ENCODE results near the gene DHRS4.

The DHRS4 gene

DNA sequence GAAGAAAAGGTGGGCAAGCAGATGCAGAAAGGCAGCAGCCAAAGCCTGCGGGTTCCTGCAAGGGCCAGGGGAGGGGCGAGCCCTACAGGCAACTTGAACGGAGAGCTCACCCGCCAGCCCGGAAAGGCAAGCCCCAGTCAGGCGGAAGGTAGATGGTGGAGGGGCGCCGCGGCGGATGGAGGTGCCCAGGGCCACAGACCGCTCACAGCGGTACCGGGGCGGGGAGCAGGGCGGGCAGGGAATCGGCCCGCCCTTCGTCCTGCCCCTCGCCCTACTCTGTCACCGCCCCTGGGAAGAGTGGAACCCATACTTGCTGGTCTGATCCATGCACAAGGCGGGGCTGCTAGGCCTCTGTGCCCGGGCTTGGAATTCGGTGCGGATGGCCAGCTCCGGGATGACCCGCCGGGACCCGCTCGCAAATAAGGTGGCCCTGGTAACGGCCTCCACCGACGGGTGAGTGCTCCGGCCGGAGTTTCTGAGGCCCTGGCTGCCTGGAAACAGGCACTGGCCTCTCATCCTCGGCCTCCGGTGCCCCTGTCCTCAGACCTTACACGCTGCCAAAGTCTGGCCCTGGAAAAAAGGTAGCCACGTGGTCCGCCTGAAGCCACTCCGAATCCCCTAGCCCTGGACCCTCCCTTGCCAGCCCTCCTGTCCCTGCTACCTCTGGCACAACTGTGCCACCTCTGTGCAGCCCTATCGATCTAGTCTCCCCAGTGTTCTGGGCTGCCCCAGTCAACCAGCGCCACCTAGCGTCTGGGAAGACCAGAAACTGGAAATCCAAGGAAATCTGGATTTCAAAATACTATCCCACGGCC is at the start of gene DHRS4:
DHRS4 (plus strand) TSS at position 307 of the 815 bp plus-strand sequence; CDS start at position 326, 19 bp downstream.
- DNase-seq (ENCODE audit: low spot score in 2 of 2) (peak; percentile 63 to 69), ATAC-seq (replicated peaks; ENCODE audit: extremely low read depth, poor library complexity, severe bottlenecking) (peak; percentile 94)
- Mint-ChIP-seq H3K36me3 (ENCODE audit: insufficient read depth) (peaks cover 8% of the 10 kb centered on the region), H3K4me1 (peaks cover 30% of the 10 kb centered on the region), H3K4me3 (peak within 1 kb of the TSS; percentile 96), H3K9me3 (no peaks in the 10 kb centered on the region), H3K27me3 (no peaks in the 10 kb centered on the region), H3K27ac (ENCODE audit: low read depth) (peak within 1 kb of the TSS; percentile 91)

DNA sequence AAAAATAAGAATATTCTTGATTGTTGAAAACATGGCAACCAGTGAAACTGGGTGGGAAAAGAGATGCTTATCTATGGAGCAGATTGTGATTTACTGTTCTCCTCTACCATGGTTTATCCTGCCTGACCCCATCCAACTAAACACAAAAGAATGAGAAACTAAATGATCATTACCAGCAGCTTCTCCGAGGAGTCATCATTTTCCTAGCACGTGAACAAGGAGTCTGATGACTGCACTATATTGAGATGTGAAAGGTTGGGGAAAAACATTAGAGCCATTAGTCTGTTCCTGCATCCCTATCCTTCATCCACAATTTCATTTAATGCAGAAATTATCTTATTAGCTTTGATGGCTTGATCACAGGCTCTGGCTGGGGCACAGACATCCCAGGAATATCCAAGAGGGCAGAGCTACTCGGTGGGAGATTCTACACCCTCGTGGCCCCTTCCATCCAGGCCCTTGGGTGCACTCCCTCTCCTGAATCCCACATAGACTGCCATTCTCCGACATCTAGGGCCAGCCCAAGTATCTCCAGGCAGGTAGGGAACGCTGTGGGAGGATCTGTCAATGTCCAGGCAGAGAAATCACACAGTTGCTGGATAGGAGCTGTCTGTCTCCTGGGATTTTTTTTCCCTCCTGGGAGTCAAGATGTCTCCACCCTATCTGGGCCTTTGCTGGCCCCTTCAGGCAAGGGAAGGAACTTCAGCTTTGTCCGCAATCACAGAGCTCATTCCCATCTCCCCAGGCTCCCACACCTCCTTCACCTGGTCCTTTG is 43.3 kb upstream of the DHRS4 start:
- no peaks in the 10 kb centered on the region for H3K36me3 Mint-ChIP-seq (ENCODE audit: insufficient read depth)
- no peaks in the 10 kb centered on the region for H3K9me3 Mint-ChIP-seq
- H3K4me1 Mint-ChIP-seq = no peaks in the 10 kb centered on the region
- ATAC-seq (replicated peaks; ENCODE audit: extremely low read depth, poor library complexity, severe bottlenecking) (no peak), DNase-seq (ENCODE audit: low spot score in 2 of 2) (no peak)
- peaks cover 61% of the 10 kb centered on the region for H3K27me3 Mint-ChIP-seq
- H3K27ac Mint-ChIP-seq (ENCODE audit: low read depth) = no peak overlapping the region
- H3K4me3 Mint-ChIP-seq = no peak overlapping the region

DNA sequence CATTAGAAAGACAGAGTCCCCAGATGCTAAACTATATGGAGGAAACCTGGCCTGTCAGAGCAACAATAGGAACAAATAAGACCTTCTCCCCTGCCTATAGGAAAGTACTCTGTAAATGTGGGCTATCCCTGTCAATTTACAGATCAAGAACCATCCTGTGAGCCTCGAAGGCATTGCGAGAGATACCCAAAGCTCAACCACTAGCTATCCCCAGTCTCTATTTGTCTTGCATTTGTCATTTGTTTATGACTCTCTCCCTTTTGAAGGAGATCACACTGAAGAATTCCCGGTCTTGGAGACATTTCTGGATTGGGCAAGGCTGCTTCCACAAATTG is 42.7 kb upstream of the DHRS4 start:
- DNase-seq (ENCODE audit: low spot score in 2 of 2) = no peak
- no peak overlapping the region for H3K27ac Mint-ChIP-seq (ENCODE audit: low read depth)
- H3K9me3 Mint-ChIP-seq = no peaks in the 10 kb centered on the region
- H3K4me3 Mint-ChIP-seq = no peak overlapping the region
- H3K4me1 Mint-ChIP-seq = no peaks in the 10 kb centered on the region
- ATAC-seq (replicated peaks; ENCODE audit: extremely low read depth, poor library complexity, severe bottlenecking) = no peak
- no peaks in the 10 kb centered on the region for H3K36me3 Mint-ChIP-seq (ENCODE audit: insufficient read depth)
- H3K27me3 Mint-ChIP-seq = peaks cover 60% of the 10 kb centered on the region

DNA sequence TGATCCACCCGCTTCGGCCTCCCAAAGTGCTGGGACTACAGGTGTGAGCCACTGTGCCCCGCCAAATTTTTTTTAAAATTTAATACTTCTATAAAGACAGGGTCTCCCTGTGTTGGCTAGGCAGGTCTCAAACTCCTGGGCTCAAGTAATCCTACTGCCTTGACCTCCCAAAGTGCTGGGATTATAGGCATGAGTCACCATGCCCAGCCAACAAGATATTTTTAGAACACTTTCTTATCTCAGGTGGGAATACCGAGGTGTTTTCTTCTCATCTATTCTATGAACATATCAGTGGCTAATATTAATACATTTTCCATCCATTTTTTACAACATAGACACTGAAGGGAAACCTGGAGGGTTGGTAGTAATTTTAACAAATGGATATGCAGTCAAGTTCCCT is 38.0 kb upstream of the DHRS4 start:
- no peak overlapping the region for H3K4me3 Mint-ChIP-seq

GRCh38 chr14:23916004-23916403 is 37.6 kb upstream of the DHRS4 start:
- Mint-ChIP-seq H3K36me3 (ENCODE audit: insufficient read depth) (no peaks in the 10 kb centered on the region), H3K27ac (ENCODE audit: low read depth) (no peak overlapping the region), H3K4me1 (no peaks in the 10 kb centered on the region), H3K27me3 (peaks cover 58% of the 10 kb centered on the region), H3K9me3 (no peaks in the 10 kb centered on the region), H3K4me3 (no peak overlapping the region)
- DNase-seq (ENCODE audit: low spot score in 2 of 2) (no peak), ATAC-seq (replicated peaks; ENCODE audit: extremely low read depth, poor library complexity, severe bottlenecking) (no peak)

More for the DNA sequence above, 38.0 kb upstream of the DHRS4 start:
- Mint-ChIP-seq H3K9me3 (no peaks in the 10 kb centered on the region), H3K36me3 (ENCODE audit: insufficient read depth) (no peaks in the 10 kb centered on the region), H3K27ac (ENCODE audit: low read depth) (no peak overlapping the region), H3K27me3 (peaks cover 58% of the 10 kb centered on the region), H3K4me1 (no peaks in the 10 kb centered on the region)
- ATAC-seq (replicated peaks; ENCODE audit: extremely low read depth, poor library complexity, severe bottlenecking) (no peak), DNase-seq (ENCODE audit: low spot score in 2 of 2) (no peak)

DNA sequence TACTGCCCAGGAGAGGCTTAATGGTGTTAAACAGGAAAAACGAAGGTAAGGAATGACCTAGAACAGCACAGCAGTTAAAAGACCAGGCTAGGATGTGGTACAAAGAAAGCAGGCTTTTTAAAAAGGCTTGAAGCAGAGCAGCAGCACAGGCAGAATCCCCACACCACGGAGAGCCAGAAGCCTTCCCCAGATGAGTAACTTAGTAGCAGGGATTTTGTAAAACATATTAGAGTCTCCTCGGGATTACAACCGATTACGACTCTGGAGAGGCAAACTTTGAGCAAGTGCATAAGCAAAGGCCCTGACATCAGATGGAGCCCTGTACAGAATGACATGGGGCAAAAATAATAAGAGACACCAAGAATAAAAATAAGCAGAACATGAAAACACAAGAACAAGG is 37.1 kb upstream of the DHRS4 start:
- no peak for DNase-seq (ENCODE audit: low spot score in 2 of 2)
- no peaks in the 10 kb centered on the region for H3K4me1 Mint-ChIP-seq
- no peak overlapping the region for H3K4me3 Mint-ChIP-seq
- H3K27ac Mint-ChIP-seq (ENCODE audit: low read depth) = no peak overlapping the region
- no peak for ATAC-seq (replicated peaks; ENCODE audit: extremely low read depth, poor library complexity, severe bottlenecking)
- H3K36me3 Mint-ChIP-seq (ENCODE audit: insufficient read depth) = no peaks in the 10 kb centered on the region
- H3K9me3 Mint-ChIP-seq = no peaks in the 10 kb centered on the region
- peaks cover 56% of the 10 kb centered on the region for H3K27me3 Mint-ChIP-seq

DNA sequence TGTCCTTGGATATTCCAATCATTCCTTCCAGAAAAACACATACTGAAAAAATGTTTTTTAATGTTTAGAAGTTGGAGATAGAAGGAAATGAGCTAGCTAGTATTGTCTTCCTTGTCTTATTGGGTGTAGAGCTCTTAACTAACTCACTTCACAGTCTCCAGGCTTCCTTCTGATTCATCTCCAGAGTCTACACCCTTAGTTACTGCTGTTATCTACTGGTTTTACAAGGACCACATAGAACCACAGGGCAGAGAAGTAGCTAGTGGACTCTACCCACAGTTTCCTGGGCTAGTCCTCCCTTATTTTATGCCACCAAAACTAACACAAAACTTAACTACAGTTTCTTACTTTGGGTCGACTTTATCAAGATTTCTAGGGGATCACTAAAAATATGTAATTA is 31.0 kb upstream of the DHRS4 start:
- Mint-ChIP-seq H3K4me3 (no peak overlapping the region), H3K27me3 (peaks cover 25% of the 10 kb centered on the region)
- ATAC-seq (replicated peaks; ENCODE audit: extremely low read depth, poor library complexity, severe bottlenecking) = no peak

DNA sequence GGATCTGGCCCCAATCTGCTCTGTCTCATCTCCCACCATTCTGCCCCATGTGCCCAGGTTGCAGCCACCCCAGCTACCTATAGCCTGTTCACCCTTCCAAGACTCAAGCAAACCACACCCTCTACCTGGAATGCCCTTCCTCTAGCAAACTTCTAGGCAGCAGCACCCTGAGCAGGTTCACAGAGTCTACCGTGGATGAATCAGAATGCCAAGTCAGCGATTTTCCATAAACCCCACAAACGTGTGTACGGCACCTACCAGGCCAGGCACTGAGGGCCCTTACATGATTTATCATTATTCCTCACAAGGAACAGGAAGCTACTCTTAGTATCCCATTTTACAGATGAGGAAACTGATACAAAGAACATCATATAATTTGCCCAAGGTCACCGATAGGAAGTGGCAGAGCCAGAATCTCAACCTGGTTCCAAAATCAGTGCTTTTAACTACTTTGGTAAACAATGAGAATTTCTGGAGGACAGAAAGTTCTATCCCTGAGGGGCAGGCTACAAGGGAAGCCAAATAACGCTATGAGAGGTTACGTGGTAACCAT is 28.0 kb upstream of the DHRS4 start:
- no peak for DNase-seq (ENCODE audit: low spot score in 2 of 2)
- Mint-ChIP-seq H3K4me3 (no peak overlapping the region), H3K36me3 (ENCODE audit: insufficient read depth) (no peaks in the 10 kb centered on the region), H3K4me1 (no peaks in the 10 kb centered on the region), H3K9me3 (no peaks in the 10 kb centered on the region), H3K27ac (ENCODE audit: low read depth) (no peak overlapping the region), H3K27me3 (peaks cover 26% of the 10 kb centered on the region)
- ATAC-seq (replicated peaks; ENCODE audit: extremely low read depth, poor library complexity, severe bottlenecking) = no peak

More for the DNA sequence above, 31.0 kb upstream of the DHRS4 start:
- H3K27ac Mint-ChIP-seq (ENCODE audit: low read depth) = no peak overlapping the region
- H3K36me3 Mint-ChIP-seq (ENCODE audit: insufficient read depth) = no peaks in the 10 kb centered on the region
- H3K4me1 Mint-ChIP-seq = no peaks in the 10 kb centered on the region
- DNase-seq (ENCODE audit: low spot score in 2 of 2) = no peak
- H3K9me3 Mint-ChIP-seq = no peaks in the 10 kb centered on the region

GRCh38 chr14:23926543-23926942 is 27.0 kb upstream of the DHRS4 start:
- Mint-ChIP-seq H3K36me3 (ENCODE audit: insufficient read depth) (no peaks in the 10 kb centered on the region), H3K27ac (ENCODE audit: low read depth) (no peak overlapping the region)

GRCh38 chr14:23929136-23929535 is 24.4 kb upstream of the DHRS4 start:
- no peaks in the 10 kb centered on the region for H3K36me3 Mint-ChIP-seq (ENCODE audit: insufficient read depth)
- no peaks in the 10 kb centered on the region for H3K9me3 Mint-ChIP-seq
- no peak overlapping the region for H3K4me3 Mint-ChIP-seq
- H3K27ac Mint-ChIP-seq (ENCODE audit: low read depth) = no peak overlapping the region
- no peak for DNase-seq (ENCODE audit: low spot score in 2 of 2)
- no peaks in the 10 kb centered on the region for H3K4me1 Mint-ChIP-seq
- H3K27me3 Mint-ChIP-seq = peaks cover 10% of the 10 kb centered on the region
- ATAC-seq (replicated peaks; ENCODE audit: extremely low read depth, poor library complexity, severe bottlenecking) = no peak

More at GRCh38 chr14:23926543-23926942, 27.0 kb upstream of the DHRS4 start:
- Mint-ChIP-seq H3K4me1 (no peaks in the 10 kb centered on the region), H3K27me3 (peaks cover 26% of the 10 kb centered on the region), H3K9me3 (no peaks in the 10 kb centered on the region), H3K4me3 (no peak overlapping the region)
- DNase-seq (ENCODE audit: low spot score in 2 of 2) (no peak), ATAC-seq (replicated peaks; ENCODE audit: extremely low read depth, poor library complexity, severe bottlenecking) (no peak)

- Mint-ChIP-seq H3K27ac (ENCODE audit: low read depth) (no peak overlapping the region), H3K4me3 (no peak overlapping the region), H3K9me3 (no peaks in the 10 kb centered on the region), H3K36me3 (ENCODE audit: insufficient read depth) (no peaks in the 10 kb centered on the region), H3K4me1 (no peaks in the 10 kb centered on the region), H3K27me3 (peaks cover 10% of the 10 kb centered on the region)
- ATAC-seq (replicated peaks; ENCODE audit: extremely low read depth, poor library complexity, severe bottlenecking) (peak; percentile 71), DNase-seq (ENCODE audit: low spot score in 2 of 2) (peak; percentile 68 to 87)
Measured at GRCh38 chr14:23929822-23930294, 23.7 kb upstream of the DHRS4 start.

GRCh38 chr14:23930742-23931141 is 22.8 kb upstream of the DHRS4 start:
- Mint-ChIP-seq H3K9me3 (no peaks in the 10 kb centered on the region), H3K27ac (ENCODE audit: low read depth) (no peak overlapping the region), H3K4me3 (no peak overlapping the region), H3K36me3 (ENCODE audit: insufficient read depth) (no peaks in the 10 kb centered on the region), H3K27me3 (peaks cover 10% of the 10 kb centered on the region), H3K4me1 (no peaks in the 10 kb centered on the region)
- ATAC-seq (replicated peaks; ENCODE audit: extremely low read depth, poor library complexity, severe bottlenecking) = no peak
- DNase-seq (ENCODE audit: low spot score in 2 of 2) = no peak
